IMR-90 (cell line): ENCODE measurements around the gene EIF4E1B. TPM values are rescaled to one million over a fixed set of nuclear protein-coding genes. Genes with fewer than 3 reads are reported as not detected.

ENCODE experiments used
- ATAC-seq: fragments of 200-7000 bp; cut with Tn5 transposase; 2 replicates; pipeline ENCODE4 v1.9.1; 2020; ENCODE audit warnings: low read depth, mild to moderate bottlenecking, moderate library complexity
- BruUV-seq: library from RNA; stranded (reverse); fragments of 400-500 nt; replicated peaks from 2 replicates; lab custom pipeline; 2021; lab: Mats Ljungman, UMichigan
- CTCF ChIA-PET: fragments of 300-600 bp; formaldehyde crosslinking; extraction: SDS; loops from one replicate; lab custom pipeline; 2021; ENCODE audit warnings: antibody characterized with exemption; lab: Yijun Ruan, JAX
- POLR2A ChIA-PET: fragments of 300-600 bp; sonication (Branson Sonifier 250); formaldehyde crosslinking; loops from one replicate; lab custom pipeline; 2022; ENCODE audit warnings: antibody characterized with exemption; ENCODE audit not compliant: unreplicated experiment; lab: Charles Lee
- DNase-seq: peaks from one replicate; pipeline ENCODE4 v3.0.0; 2013
- H2AFZ ChIP-seq: replicated peaks from 2 replicates; pipeline ENCODE3; 2013; ENCODE audit warnings: low read length, mild to moderate bottlenecking; ENCODE audit not compliant: poor library complexity
- H2AK5ac ChIP-seq: 2 replicates; pipeline ENCODE4 v1.6.1; 2013; ENCODE audit warnings: low read depth, low read length, inconsistent platforms
- H2AK9ac ChIP-seq: replicated peaks from 2 replicates; pipeline ENCODE3; 2013; ENCODE audit warnings: mild to moderate bottlenecking, low read depth, low read length, moderate library complexity; ENCODE audit not compliant: poor library complexity
- H2BK120ac ChIP-seq: 2 replicates; pipeline ENCODE4 v1.6.1; 2013; ENCODE audit warnings: low read depth, low read length, inconsistent platforms
- H2BK15ac ChIP-seq: 3 replicates; pipeline ENCODE4 v1.6.1; 2013; ENCODE audit warnings: low read depth, low read length, inconsistent platforms
- H2BK20ac ChIP-seq: 2 replicates; pipeline ENCODE4 v1.6.1; 2013; ENCODE audit warnings: low read depth, mild to moderate bottlenecking, inconsistent platforms, low read length, moderate library complexity
- H2BK5ac ChIP-seq: 2 replicates; pipeline ENCODE4 v1.6.1; 2013; ENCODE audit warnings: mild to moderate bottlenecking, low read depth, low read length, inconsistent platforms; ENCODE audit not compliant: poor library complexity, severe bottlenecking
- H3K14ac ChIP-seq: replicated peaks from 2 replicates; pipeline ENCODE4 v1.6.1; 2013; ENCODE audit warnings: low read depth, low read length, inconsistent platforms
- H3K18ac ChIP-seq: 2 replicates; pipeline ENCODE4 v1.6.1; 2013; ENCODE audit warnings: low read depth, low read length, control low read depth
- H3K23ac ChIP-seq: 2 replicates; pipeline ENCODE4 v1.6.1; 2013; ENCODE audit warnings: low read depth, low read length, inconsistent platforms
- H3K27ac ChIP-seq: 2 replicates; pipeline ENCODE4 v1.5.1; 2013; ENCODE audit warnings: mild to moderate bottlenecking, control low read depth, low read length; ENCODE audit not compliant: insufficient read depth
- H3K27me3 ChIP-seq: 2 replicates; pipeline ENCODE4 v1.6.1; 2013; ENCODE audit warnings: low read length; ENCODE audit not compliant: control insufficient read depth, insufficient read depth
- H3K36me3 ChIP-seq: 2 replicates; pipeline ENCODE4 v1.6.1; 2013; ENCODE audit warnings: low read length, mixed read lengths; ENCODE audit not compliant: control insufficient read depth, insufficient read depth
- H3K4ac ChIP-seq: 2 replicates; pipeline ENCODE4 v1.6.1; 2013; ENCODE audit warnings: low read depth, low read length, inconsistent platforms
- H3K4me1 ChIP-seq: 2 replicates; pipeline ENCODE4 v1.6.1; 2013; ENCODE audit warnings: low read length, mixed read lengths; ENCODE audit not compliant: control insufficient read depth, insufficient read depth
- H3K4me2 ChIP-seq: 2 replicates; pipeline ENCODE4 v1.6.1; 2013; ENCODE audit warnings: low read depth, mild to moderate bottlenecking, control low read depth, low read length, moderate library complexity
- H3K4me3 ChIP-seq: 2 replicates; pipeline ENCODE4 v1.5.1; 2013; ENCODE audit warnings: low read depth, mild to moderate bottlenecking, control low read depth, low read length, moderate library complexity; ENCODE audit not compliant: insufficient read depth
- H3K56ac ChIP-seq: 2 replicates; pipeline ENCODE4 v1.6.1; 2013; ENCODE audit warnings: low read length, inconsistent platforms; ENCODE audit not compliant: insufficient read depth; ENCODE audit errors: extremely low read depth
- H3K79me1 ChIP-seq, 2 experiments: 2 replicates each; pipeline ENCODE4 v1.6.1; 2013; ENCODE audit warnings: low read length in 2 of 2, inconsistent platforms in 1 of 2, low read depth in 1 of 2
- H3K9ac ChIP-seq: 2 replicates; pipeline ENCODE4 v1.6.1; 2013; ENCODE audit warnings: low read depth, low read length, control low read depth
- H3K9me1 ChIP-seq: 2 replicates; pipeline ENCODE4 v1.6.1; 2013; ENCODE audit warnings: low read length, inconsistent platforms; ENCODE audit not compliant: insufficient read depth
- H3K9me3 ChIP-seq: 2 replicates; pipeline ENCODE4 v1.6.1; 2013; ENCODE audit warnings: low read length; ENCODE audit not compliant: control insufficient read depth, insufficient read depth
- H4K20me1 ChIP-seq: 2 replicates; pipeline ENCODE4 v1.6.1; 2013; ENCODE audit warnings: low read length, inconsistent platforms; ENCODE audit not compliant: insufficient read depth
- H4K5ac ChIP-seq: 2 replicates; pipeline ENCODE4 v1.6.1; 2013; ENCODE audit warnings: mild to moderate bottlenecking, low read depth, low read length, control low read depth
- H4K8ac ChIP-seq, 2 experiments: 2 replicates each; pipeline ENCODE4 v1.6.1; 2013; ENCODE audit warnings: low read depth in 2 of 2, low read length in 2 of 2, control low read depth in 1 of 2, inconsistent platforms in 1 of 2
- H4K91ac ChIP-seq: 2 replicates; pipeline ENCODE4 v1.6.1; 2013; ENCODE audit warnings: low read depth, low read length, inconsistent platforms; ENCODE audit not compliant: insufficient read depth
- FOS ChIP-seq: fragments of 150-350 bp; IDR thresholded peaks from 2 replicates; pipeline ENCODE4 v1.6.1; 2016; ENCODE audit warnings: low read depth, low read length
- SMC3 ChIP-seq: fragments of 150-350 bp; IDR thresholded peaks from 2 replicates; pipeline ENCODE4 v1.6.1; 2016; ENCODE audit warnings: low read depth, mild to moderate bottlenecking, antibody characterized with exemption, low read length, moderate library complexity
- USF2 ChIP-seq: fragments of 150-350 bp; IDR thresholded peaks from 2 replicates; pipeline ENCODE4 v1.6.1; 2017; ENCODE audit warnings: mild to moderate bottlenecking, antibody characterized with exemption, low read length, low read depth
- WGBS, 2 experiments: methylation state at CpG; one replicate each; pipeline versions ENCODE4 v1.1.5 to v1.1.7; 2013; ENCODE audit warnings: missing lambda C conversion rate in 2 of 2; ENCODE audit not compliant: insufficient read length in 1 of 2; ENCODE audit errors: extremely low coverage in 2 of 2; 5-methylcytosine and 5-hydroxymethylcytosine counted together
- dilution Hi-C: fragments of 300-500 bp; cut with HindIII; formaldehyde crosslinking; loops from one replicate; pipeline ENCODE4 v1.14.3; 2018; ENCODE audit warnings: low sequenced_read_pairs; ENCODE audit not compliant: unreplicated experiment
- in situ Hi-C: fragments of 300-500 bp; cut with MboI; formaldehyde crosslinking; loops from 3 replicates; pipeline ENCODE4 v1.14.3; 2019; ENCODE audit warnings: low sequenced_read_pairs, inconsistent platforms, mixed read lengths
- intact Hi-C: fragments of 100-400 bp; cut with micrococcal nuclease; formaldehyde crosslinking; loops from 2 replicates; pipeline ENCODE4 v1.10.0; 2022
- polyA plus RNA-seq, 3 experiments: library from polyadenylated mRNA; depleted of rRNA; stranded (reverse); fragments of >200 nt; gene quantifications; 2 replicates each; pipeline ENCODE4 v1.2.3, GENCODE V29; 2012; ENCODE audit warnings: low replicate concordance in 1 of 3
- total RNA-seq: library from RNA; depleted of rRNA; stranded (reverse); fragments of >200 nt; gene quantifications from 2 replicates; pipeline ENCODE4 v1.2.3, GENCODE V29; 2012
- TF ChIP-seq, protein P1 (sequence below): fragments of 150-350 bp; IDR thresholded peaks from 2 replicates; pipeline ENCODE4 v1.6.1; 2016; ENCODE audit warnings: low read depth, mild to moderate bottlenecking, low read length, moderate library complexity, borderline replicate concordance

The EIF4E1B gene
- total and polyA plus RNA-seq, 2 of the 4 experiments (the other 2 are of a cell fraction): not detected

- Histone ChIP-seq H3K79me1 (peaks cover 4 to 34% of the 10 kb centered on the region in 2 experiments; a peak in 3 of 4 replicates), H4K20me1 (peaks cover 21% of the 10 kb centered on the region), H3K4me1 (peaks cover 17% of the 10 kb centered on the region), H3K9me1 (peaks cover 36% of the 10 kb centered on the region), H3K9ac (peak overlapping the region; percentile 45), H3K56ac (peak overlapping the region; percentile 65), H3K27ac (peak overlapping the region; percentile 58), H3K9me3 (no peaks in the 10 kb centered on the region), H4K5ac (no peak overlapping the region), H2AK9ac (peak overlapping the region; percentile 85), H3K36me3 (no peaks in the 10 kb centered on the region), H2BK15ac (no peak overlapping the region), H2BK120ac (no peak overlapping the region), H4K8ac (peak overlapping the region in 1 of 2 experiments; percentile 39; a peak in 1 of 4 replicates), H3K4ac (peak overlapping the region; percentile 52), H3K4me3 (peak overlapping the region; percentile 74), H3K18ac (no peak overlapping the region), H2AFZ (peak overlapping the region; percentile 98), H3K4me2 (peak overlapping the region; percentile 68), H3K23ac (no peak overlapping the region), H2BK20ac (no peak overlapping the region), H2AK5ac (no peak overlapping the region), H2BK5ac (no peak overlapping the region), H3K14ac (no peak overlapping the region), H4K91ac (peak overlapping the region; percentile 61; the same call in 1 of the 2 replicates), H3K27me3 (no peaks in the 10 kb centered on the region)
- DNase-seq (no peak), ATAC-seq (no peak)
- TF ChIP-seq SMC3 (no peak), USF2 (no peak), FOS (no peak)
- TF ChIP-seq, protein P1, sequence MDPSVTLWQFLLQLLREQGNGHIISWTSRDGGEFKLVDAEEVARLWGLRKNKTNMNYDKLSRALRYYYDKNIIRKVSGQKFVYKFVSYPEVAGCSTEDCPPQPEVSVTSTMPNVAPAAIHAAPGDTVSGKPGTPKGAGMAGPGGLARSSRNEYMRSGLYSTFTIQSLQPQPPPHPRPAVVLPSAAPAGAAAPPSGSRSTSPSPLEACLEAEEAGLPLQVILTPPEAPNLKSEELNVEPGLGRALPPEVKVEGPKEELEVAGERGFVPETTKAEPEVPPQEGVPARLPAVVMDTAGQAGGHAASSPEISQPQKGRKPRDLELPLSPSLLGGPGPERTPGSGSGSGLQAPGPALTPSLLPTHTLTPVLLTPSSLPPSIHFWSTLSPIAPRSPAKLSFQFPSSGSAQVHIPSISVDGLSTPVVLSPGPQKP: no peak
- ChIA-PET POLR2A (no interaction called here), CTCF (interaction anchor here (0.6 kb wide), 1 partner anchor 1083 kb away, joined by 3 read pairs; no protein-coding TSS in a partner anchor)
- WGBS, 2 experiments: no CpG with 5 or more reads among the region's 31 CpGs
- no TSS peak for BruUV-seq
- intact Hi-C loops: no loop called here
- in situ Hi-C loops: no loop called here
- dilution Hi-C loops: no loop called here
These were observed 20.1 kb upstream of the EIF4E1B start for GRCh38 chr5:176610435-176610773.
